ENCODE results near the gene KIRREL2. TPM values are rescaled to one million over a fixed set of nuclear protein-coding genes. Genes with fewer than 3 reads are reported as not detected.

The KIRREL2 gene
- total RNA-seq, 1 donor from 2014 or later = not detected

DNA sequence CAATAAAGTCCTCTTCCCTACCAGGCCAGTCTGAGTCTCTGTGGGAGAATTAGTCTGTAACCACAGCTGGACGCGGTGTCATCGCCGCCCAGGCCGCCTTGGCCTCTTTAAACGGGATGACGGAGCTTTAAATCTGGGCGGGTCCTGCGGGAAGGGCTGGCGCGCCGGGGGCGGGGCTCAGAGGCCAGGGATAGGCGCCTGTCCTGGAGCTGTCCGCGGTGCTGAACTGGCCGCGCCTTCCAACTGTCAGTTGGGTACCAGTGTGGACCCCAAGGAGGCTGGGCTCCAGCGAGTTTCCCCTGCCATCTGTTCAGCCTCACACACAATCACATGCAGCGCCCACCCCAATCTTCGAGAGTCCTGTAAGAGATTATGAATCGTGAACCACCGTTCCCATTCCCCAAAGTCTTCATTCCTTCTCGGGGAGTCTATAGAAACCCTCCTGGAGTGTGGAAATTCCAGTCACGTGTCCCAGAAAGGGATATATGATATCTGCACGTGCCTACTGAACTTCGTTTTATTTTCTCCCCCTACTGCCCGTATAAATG, 23.1 kb downstream of the KIRREL2 start:
- Histone ChIP-seq H3K36me3 (no peaks in the 10 kb centered on the region), H3K9me3 (no peaks in the 10 kb centered on the region), H3K4me1 (no peaks in the 10 kb centered on the region), H3K4me3 (no peak overlapping the region), H3K27me3 (no peaks in the 10 kb centered on the region), H3K27ac (no peak overlapping the region)
- intact Hi-C loops (cut with DNase I) = loop anchor here (2.0 kb wide), 1 partner anchor 51 kb away; no protein-coding TSS in a partner anchor
- TF ChIP-seq POLR2A (IDR thresholded peaks at IDR 0.05) = no peak
- TF ChIP-seq, protein P1, sequence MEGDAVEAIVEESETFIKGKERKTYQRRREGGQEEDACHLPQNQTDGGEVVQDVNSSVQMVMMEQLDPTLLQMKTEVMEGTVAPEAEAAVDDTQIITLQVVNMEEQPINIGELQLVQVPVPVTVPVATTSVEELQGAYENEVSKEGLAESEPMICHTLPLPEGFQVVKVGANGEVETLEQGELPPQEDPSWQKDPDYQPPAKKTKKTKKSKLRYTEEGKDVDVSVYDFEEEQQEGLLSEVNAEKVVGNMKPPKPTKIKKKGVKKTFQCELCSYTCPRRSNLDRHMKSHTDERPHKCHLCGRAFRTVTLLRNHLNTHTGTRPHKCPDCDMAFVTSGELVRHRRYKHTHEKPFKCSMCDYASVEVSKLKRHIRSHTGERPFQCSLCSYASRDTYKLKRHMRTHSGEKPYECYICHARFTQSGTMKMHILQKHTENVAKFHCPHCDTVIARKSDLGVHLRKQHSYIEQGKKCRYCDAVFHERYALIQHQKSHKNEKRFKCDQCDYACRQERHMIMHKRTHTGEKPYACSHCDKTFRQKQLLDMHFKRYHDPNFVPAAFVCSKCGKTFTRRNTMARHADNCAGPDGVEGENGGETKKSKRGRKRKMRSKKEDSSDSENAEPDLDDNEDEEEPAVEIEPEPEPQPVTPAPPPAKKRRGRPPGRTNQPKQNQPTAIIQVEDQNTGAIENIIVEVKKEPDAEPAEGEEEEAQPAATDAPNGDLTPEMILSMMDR (IDR thresholded peaks at IDR 0.05) = no peak
- TF ChIP-seq POLR2AphosphoS5 (IDR thresholded peaks at IDR 0.05; ENCODE audit: insufficient read depth in 1 of 2, low read depth in 1 of 2) = peak; percentile 38 to 43
- DNase-seq (ENCODE audit: extremely low spot score in 2 of 2) = no peak

DNA sequence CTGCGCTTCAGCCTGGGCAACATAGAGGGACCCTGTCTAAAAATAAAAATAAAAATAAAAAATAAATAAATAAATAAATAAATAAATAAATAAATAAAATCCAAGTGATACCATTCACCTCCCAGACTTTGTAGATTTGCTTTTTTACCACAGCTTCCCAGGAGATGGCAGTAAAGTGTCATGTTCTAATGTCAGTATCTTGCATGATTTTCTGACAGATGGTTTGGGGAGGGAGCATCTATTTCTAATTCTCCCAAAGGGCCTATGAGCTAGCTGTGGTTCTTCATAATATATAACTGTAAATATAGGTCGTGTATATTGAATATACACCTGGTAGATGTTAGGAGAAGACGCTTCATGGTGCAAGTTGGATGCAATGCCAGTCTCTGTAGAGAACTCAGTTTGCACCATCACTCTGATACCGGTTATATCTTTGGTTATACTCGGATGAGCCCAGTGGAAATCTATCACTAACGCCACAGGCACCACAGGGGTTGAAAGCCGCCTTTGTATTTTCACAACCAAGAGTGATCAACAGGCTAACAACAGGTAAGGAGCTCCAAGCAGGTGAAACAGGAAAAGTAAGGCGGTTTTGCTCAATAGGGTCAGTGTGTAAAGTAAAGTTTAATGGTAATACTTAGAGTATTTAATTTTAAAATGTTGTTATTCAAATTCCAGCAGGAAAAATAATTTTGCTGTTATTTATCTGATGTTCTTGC, 25.6 kb downstream of the KIRREL2 start:
- Histone ChIP-seq H3K9me3 (no peaks in the 10 kb centered on the region), H3K4me1 (no peaks in the 10 kb centered on the region), H3K36me3 (no peaks in the 10 kb centered on the region), H3K27ac (no peak overlapping the region), H3K27me3 (no peaks in the 10 kb centered on the region), H3K4me3 (no peak overlapping the region)
- intact Hi-C loops (cut with DNase I) = no loop called here
- TF ChIP-seq, protein P1 (IDR thresholded peaks at IDR 0.05) = peak in 2 of 3 experiments; percentile 41 to 54
- peak in 1 of 2 donors; percentile 75 for TF ChIP-seq POLR2AphosphoS5 (IDR thresholded peaks at IDR 0.05; ENCODE audit: insufficient read depth in 1 of 2, low read depth in 1 of 2)
- TF ChIP-seq POLR2A (IDR thresholded peaks at IDR 0.05) = no peak
- no peak for DNase-seq (ENCODE audit: extremely low spot score in 2 of 2)

DNA sequence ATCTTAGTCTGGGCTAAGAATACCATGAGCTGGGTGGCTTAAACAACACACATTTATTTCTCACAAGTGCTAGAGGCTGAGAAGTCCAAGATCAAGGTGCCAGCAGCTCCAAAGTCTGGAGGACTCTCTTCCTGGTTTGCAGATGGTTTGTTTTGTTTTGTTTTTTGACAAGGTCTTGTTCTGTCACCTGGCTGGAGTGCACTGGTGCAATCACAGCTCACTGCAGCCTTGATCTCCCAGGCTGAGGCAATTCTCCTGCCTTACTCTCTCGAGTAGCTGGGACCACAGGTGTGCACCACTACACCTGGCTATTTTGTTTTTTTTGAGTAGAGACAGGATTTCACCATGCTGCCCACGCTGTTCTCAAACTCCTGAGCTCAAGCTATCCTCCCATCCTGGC, 27.2 kb downstream of the KIRREL2 start:
- no peaks in the 10 kb centered on the region for H3K27me3 ChIP-seq
- TF ChIP-seq POLR2A (IDR thresholded peaks at IDR 0.05) (no peak), POLR2AphosphoS5 (IDR thresholded peaks at IDR 0.05; ENCODE audit: insufficient read depth in 1 of 2, low read depth in 1 of 2) (no peak)
- TF ChIP-seq, protein P1 (IDR thresholded peaks at IDR 0.05) = no peak
- peaks cover 0 to 14% of the 10 kb centered on the region in 2 donors for H3K36me3 ChIP-seq
- H3K9me3 ChIP-seq = no peaks in the 10 kb centered on the region
- intact Hi-C loops (cut with DNase I) = no loop called here
- DNase-seq (ENCODE audit: extremely low spot score in 2 of 2) = no peak
- no peak overlapping the region for H3K27ac ChIP-seq
- no peak overlapping the region for H3K4me3 ChIP-seq
- H3K4me1 ChIP-seq = no peaks in the 10 kb centered on the region

DNA sequence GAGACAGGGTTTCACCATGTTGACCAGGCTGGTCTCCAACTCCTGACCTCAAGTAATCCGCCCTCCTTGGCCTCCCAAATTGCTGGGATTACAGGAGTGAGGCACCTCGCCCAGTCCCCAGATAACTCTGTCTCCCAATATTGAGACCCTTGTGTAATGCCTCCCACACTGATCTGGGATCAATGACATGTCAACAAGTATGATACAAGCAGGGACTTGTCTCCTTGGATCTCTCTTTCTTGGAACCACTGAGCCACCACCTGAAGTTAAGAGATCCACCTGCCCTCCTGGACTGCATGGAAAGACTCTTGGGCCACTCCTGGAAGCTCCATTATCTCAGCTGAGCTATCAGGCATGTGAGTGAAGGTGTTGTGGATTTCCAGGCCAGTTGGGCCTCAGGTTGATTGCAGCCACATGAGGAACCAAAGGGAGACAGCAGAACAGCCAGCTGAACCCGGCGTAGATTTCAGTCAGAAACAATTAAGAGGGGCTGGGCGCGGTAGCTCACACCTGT, 28.6 kb downstream of the KIRREL2 start:
- intact Hi-C loops (cut with DNase I) = no loop called here

More for the DNA sequence above, 28.6 kb downstream of the KIRREL2 start:
- Histone ChIP-seq H3K4me1 (no peaks in the 10 kb centered on the region), H3K4me3 (no peak overlapping the region), H3K9me3 (no peaks in the 10 kb centered on the region), H3K27ac (no peak overlapping the region), H3K36me3 (peaks cover 0 to 28% of the 10 kb centered on the region in 2 donors), H3K27me3 (no peaks in the 10 kb centered on the region)
- TF ChIP-seq, protein P1 (IDR thresholded peaks at IDR 0.05) = no peak
- TF ChIP-seq POLR2AphosphoS5 (IDR thresholded peaks at IDR 0.05; ENCODE audit: insufficient read depth in 1 of 2, low read depth in 1 of 2) (no peak), POLR2A (IDR thresholded peaks at IDR 0.05) (no peak)
- no peak for DNase-seq (ENCODE audit: extremely low spot score in 2 of 2)

Measured in vagina (tissue), 2 donors.